ENCODE measurements around the gene ZNF511. TPM values are rescaled to one million over a fixed set of nuclear protein-coding genes. Genes with fewer than 3 reads are reported as not detected.

ZNF511 gene
- polyA plus RNA-seq, 1 donor from 2014 or later = 17.6 TPM

DNA sequence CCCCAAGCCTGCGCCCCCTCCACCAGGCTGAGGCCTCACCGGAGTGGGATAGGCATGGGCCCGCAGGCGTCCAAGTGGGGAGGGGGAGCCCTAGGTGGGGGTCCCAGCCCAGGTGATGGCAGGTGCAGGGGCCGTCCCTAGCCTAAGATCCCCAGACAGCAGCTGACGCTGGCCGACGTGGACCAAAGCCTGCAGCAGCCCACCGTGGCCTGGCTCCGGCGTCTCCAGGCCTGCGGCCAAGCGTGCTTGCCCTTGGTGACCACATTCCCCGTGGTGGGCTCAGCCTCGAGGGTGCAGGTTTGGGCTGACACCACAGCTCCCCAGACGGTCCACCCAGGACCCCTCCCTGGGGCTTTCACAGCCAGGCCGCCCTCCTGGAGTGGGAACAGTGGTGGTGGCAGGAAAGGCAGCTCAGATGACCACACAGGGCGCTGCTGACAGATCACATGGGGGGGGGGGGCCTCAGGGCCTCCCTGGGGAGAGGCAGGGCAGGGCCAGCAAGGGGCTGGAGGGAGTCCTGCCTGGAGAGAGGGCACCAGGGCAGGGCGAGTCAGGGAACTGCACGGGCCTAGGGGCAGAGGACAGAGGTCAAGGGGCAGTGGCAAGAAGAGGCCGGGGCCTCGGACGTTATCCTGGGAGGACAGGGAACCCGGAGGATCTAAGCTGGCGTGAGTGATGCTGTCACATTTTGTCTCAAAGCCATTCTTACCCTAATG lies 31.3 kb upstream of the ZNF511 start:
- Histone ChIP-seq H3K4me3 (ENCODE audit: low read length) (no peak overlapping the region), H3K9me3 (ENCODE audit: low read length) (no peaks in the 10 kb centered on the region), H3K36me3 (ENCODE audit: insufficient read depth, low read length) (no peaks in the 10 kb centered on the region), H3K9me2 (ENCODE audit: insufficient read depth, low read length) (no peaks in the 10 kb centered on the region), H2AFZ (ENCODE audit: low read depth, low read length) (no peak overlapping the region), H3K4me2 (ENCODE audit: low read length) (no peak overlapping the region), H3K27ac (ENCODE audit: low read length) (no peak overlapping the region), H3F3A (ENCODE audit: insufficient read depth, low read length, poor library complexity, severe bottlenecking) (no peaks in the 10 kb centered on the region), H4K20me1 (ENCODE audit: insufficient read depth) (no peaks in the 10 kb centered on the region), H3K79me2 (replicated peaks; ENCODE audit: insufficient read depth, low read length) (no peaks in the 10 kb centered on the region), H3K9ac (ENCODE audit: low read length) (no peak overlapping the region), H3K27me3 (ENCODE audit: insufficient read depth, low read depth, low read length) (peaks cover 10% of the 10 kb centered on the region)
- TF ChIP-seq MXI1 (conservative IDR thresholded peaks at IDR 0.05; ENCODE audit: poor library complexity, severe bottlenecking) (no peak), TAF1 (IDR thresholded peaks at IDR 0.05; ENCODE audit: low read depth) (no peak), EZH2 (IDR thresholded peaks at IDR 0.05; ENCODE audit: borderline replicate concordance, insufficient read depth, low read length, poor library complexity, severe bottlenecking) (no peak), EP300 (conservative IDR thresholded peaks at IDR 0.05; ENCODE audit: poor library complexity, severe bottlenecking) (no peak), RAD21 (conservative IDR thresholded peaks at IDR 0.05) (no peak), POLR2AphosphoS5 (IDR thresholded peaks at IDR 0.05) (no peak), SMC3 (conservative IDR thresholded peaks at IDR 0.05; ENCODE audit: poor library complexity) (no peak)
- TF ChIP-seq, protein P1, sequence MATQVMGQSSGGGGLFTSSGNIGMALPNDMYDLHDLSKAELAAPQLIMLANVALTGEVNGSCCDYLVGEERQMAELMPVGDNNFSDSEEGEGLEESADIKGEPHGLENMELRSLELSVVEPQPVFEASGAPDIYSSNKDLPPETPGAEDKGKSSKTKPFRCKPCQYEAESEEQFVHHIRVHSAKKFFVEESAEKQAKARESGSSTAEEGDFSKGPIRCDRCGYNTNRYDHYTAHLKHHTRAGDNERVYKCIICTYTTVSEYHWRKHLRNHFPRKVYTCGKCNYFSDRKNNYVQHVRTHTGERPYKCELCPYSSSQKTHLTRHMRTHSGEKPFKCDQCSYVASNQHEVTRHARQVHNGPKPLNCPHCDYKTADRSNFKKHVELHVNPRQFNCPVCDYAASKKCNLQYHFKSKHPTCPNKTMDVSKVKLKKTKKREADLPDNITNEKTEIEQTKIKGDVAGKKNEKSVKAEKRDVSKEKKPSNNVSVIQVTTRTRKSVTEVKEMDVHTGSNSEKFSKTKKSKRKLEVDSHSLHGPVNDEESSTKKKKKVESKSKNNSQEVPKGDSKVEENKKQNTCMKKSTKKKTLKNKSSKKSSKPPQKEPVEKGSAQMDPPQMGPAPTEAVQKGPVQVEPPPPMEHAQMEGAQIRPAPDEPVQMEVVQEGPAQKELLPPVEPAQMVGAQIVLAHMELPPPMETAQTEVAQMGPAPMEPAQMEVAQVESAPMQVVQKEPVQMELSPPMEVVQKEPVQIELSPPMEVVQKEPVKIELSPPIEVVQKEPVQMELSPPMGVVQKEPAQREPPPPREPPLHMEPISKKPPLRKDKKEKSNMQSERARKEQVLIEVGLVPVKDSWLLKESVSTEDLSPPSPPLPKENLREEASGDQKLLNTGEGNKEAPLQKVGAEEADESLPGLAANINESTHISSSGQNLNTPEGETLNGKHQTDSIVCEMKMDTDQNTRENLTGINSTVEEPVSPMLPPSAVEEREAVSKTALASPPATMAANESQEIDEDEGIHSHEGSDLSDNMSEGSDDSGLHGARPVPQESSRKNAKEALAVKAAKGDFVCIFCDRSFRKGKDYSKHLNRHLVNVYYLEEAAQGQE (IDR thresholded peaks at IDR 0.05; ENCODE audit: borderline replicate concordance) = no peak
- TF ChIP-seq, protein P2, sequence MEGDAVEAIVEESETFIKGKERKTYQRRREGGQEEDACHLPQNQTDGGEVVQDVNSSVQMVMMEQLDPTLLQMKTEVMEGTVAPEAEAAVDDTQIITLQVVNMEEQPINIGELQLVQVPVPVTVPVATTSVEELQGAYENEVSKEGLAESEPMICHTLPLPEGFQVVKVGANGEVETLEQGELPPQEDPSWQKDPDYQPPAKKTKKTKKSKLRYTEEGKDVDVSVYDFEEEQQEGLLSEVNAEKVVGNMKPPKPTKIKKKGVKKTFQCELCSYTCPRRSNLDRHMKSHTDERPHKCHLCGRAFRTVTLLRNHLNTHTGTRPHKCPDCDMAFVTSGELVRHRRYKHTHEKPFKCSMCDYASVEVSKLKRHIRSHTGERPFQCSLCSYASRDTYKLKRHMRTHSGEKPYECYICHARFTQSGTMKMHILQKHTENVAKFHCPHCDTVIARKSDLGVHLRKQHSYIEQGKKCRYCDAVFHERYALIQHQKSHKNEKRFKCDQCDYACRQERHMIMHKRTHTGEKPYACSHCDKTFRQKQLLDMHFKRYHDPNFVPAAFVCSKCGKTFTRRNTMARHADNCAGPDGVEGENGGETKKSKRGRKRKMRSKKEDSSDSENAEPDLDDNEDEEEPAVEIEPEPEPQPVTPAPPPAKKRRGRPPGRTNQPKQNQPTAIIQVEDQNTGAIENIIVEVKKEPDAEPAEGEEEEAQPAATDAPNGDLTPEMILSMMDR (IDR thresholded peaks at IDR 0.05; ENCODE audit: poor library complexity, severe bottlenecking) = no peak

- H3K4me2 ChIP-seq (ENCODE audit: low read length) = no peak overlapping the region
- H3F3A ChIP-seq (ENCODE audit: insufficient read depth, low read length, poor library complexity, severe bottlenecking) = no peaks in the 10 kb centered on the region
- H3K4me3 ChIP-seq (ENCODE audit: low read length) = no peak overlapping the region
- H4K20me1 ChIP-seq (ENCODE audit: insufficient read depth) = no peaks in the 10 kb centered on the region
- no peak for TF ChIP-seq MXI1 (conservative IDR thresholded peaks at IDR 0.05; ENCODE audit: poor library complexity, severe bottlenecking)
- TF ChIP-seq EP300 (conservative IDR thresholded peaks at IDR 0.05; ENCODE audit: poor library complexity, severe bottlenecking) = no peak
- no peak for TF ChIP-seq TAF1 (IDR thresholded peaks at IDR 0.05; ENCODE audit: low read depth)
- TF ChIP-seq SMC3 (conservative IDR thresholded peaks at IDR 0.05; ENCODE audit: poor library complexity) = no peak
- no peak for TF ChIP-seq POLR2AphosphoS5 (IDR thresholded peaks at IDR 0.05)
- TF ChIP-seq, protein P2 (IDR thresholded peaks at IDR 0.05; ENCODE audit: poor library complexity, severe bottlenecking) = no peak
- TF ChIP-seq, protein P1 (IDR thresholded peaks at IDR 0.05; ENCODE audit: borderline replicate concordance) = no peak
- no peak for TF ChIP-seq RAD21 (conservative IDR thresholded peaks at IDR 0.05)
- no peak for TF ChIP-seq EZH2 (IDR thresholded peaks at IDR 0.05; ENCODE audit: borderline replicate concordance, insufficient read depth, low read length, poor library complexity, severe bottlenecking)
- no peaks in the 10 kb centered on the region for H3K79me2 ChIP-seq (replicated peaks; ENCODE audit: insufficient read depth, low read length)
- H3K27me3 ChIP-seq (ENCODE audit: insufficient read depth, low read depth, low read length) = peaks cover 10% of the 10 kb centered on the region
- no peaks in the 10 kb centered on the region for H3K9me2 ChIP-seq (ENCODE audit: insufficient read depth, low read length)
- no peak overlapping the region for H2AFZ ChIP-seq (ENCODE audit: low read depth, low read length)
- no peaks in the 10 kb centered on the region for H3K36me3 ChIP-seq (ENCODE audit: insufficient read depth, low read length)
- H3K27ac ChIP-seq (ENCODE audit: low read length) = no peak overlapping the region
- no peak overlapping the region for H3K9ac ChIP-seq (ENCODE audit: low read length)
- H3K9me3 ChIP-seq (ENCODE audit: low read length) = no peaks in the 10 kb centered on the region
These were observed 30.6 kb upstream of the ZNF511 start for GRCh38 chr10:133277993-133278576.

Measured in neural cell (in vitro differentiated cells).